ENCODE measurements around the gene AKAP1. TPM values are rescaled to one million over a fixed set of nuclear protein-coding genes. Genes with fewer than 3 reads are reported as not detected.

Gene AKAP1
- 6.9 and 21.4 TPM in 2 replicates for total RNA-seq (2014; rRNA removed; shearing (Covaris generic))

GRCh38 chr17:57084802-57085447 is at the start of gene AKAP1:
TSS of gene AKAP1 (plus strand) at chr17:57085246. CDS start at chr17:57105465, 20,219 bp downstream.
- DNase-seq (ENCODE audit: low read depth), result peak; percentile 90

- no peak for DNase-seq (ENCODE audit: low read depth)
These were observed 49.0 kb upstream of the AKAP1 start for GRCh38 chr17:57035971-57036481.

GRCh38 chr17:57037411-57037810 is 47.6 kb upstream of the AKAP1 start:
- no peak for DNase-seq (ENCODE audit: low read depth)

GRCh38 chr17:57038486-57038885 is 46.6 kb upstream of the AKAP1 start:
- DNase-seq (ENCODE audit: low read depth), result no peak

- no peak for DNase-seq (ENCODE audit: low read depth)
These were observed 44.5 kb upstream of the AKAP1 start for GRCh38 chr17:57040571-57040970.

GRCh38 chr17:57043276-57043675 is 41.8 kb upstream of the AKAP1 start:
- DNase-seq (ENCODE audit: low read depth), result no peak

- no peak for DNase-seq (ENCODE audit: low read depth)
These were observed 39.8 kb upstream of the AKAP1 start for GRCh38 chr17:57044976-57045867.

- no peak for DNase-seq (ENCODE audit: low read depth)
These were observed 39.0 kb upstream of the AKAP1 start for GRCh38 chr17:57045868-57046704.

GRCh38 chr17:57046749-57047148 is 38.3 kb upstream of the AKAP1 start:
- no peak for DNase-seq (ENCODE audit: low read depth)

GRCh38 chr17:57048096-57048495 is 37.0 kb upstream of the AKAP1 start:
- DNase-seq (ENCODE audit: low read depth), result no peak

- DNase-seq (ENCODE audit: low read depth), result no peak
These were observed 34.7 kb upstream of the AKAP1 start for GRCh38 chr17:57050306-57050705.

- DNase-seq (ENCODE audit: low read depth), result no peak
These were observed 33.1 kb upstream of the AKAP1 start for GRCh38 chr17:57051886-57052361.

- no peak for DNase-seq (ENCODE audit: low read depth)
These were observed 22.2 kb upstream of the AKAP1 start for GRCh38 chr17:57062865-57063264.

GRCh38 chr17:57067162-57067561 is 17.9 kb upstream of the AKAP1 start:
- no peak for DNase-seq (ENCODE audit: low read depth)

- no peak for DNase-seq (ENCODE audit: low read depth)
These were observed 17.3 kb upstream of the AKAP1 start for GRCh38 chr17:57067781-57068180.

GRCh38 chr17:57068222-57068658 is 16.8 kb upstream of the AKAP1 start:
- DNase-seq (ENCODE audit: low read depth), result no peak

- no peak for DNase-seq (ENCODE audit: low read depth)
These were observed 16.3 kb upstream of the AKAP1 start for GRCh38 chr17:57068707-57069106.

GRCh38 chr17:57071991-57072944 is 12.8 kb upstream of the AKAP1 start:
- no peak for DNase-seq (ENCODE audit: low read depth)

- DNase-seq (ENCODE audit: low read depth), result no peak
These were observed 11.4 kb upstream of the AKAP1 start for GRCh38 chr17:57073626-57074025.

- DNase-seq (ENCODE audit: low read depth), result no peak
These were observed 9.9 kb upstream of the AKAP1 start for GRCh38 chr17:57075193-57075592.

- DNase-seq (ENCODE audit: low read depth), result no peak
These were observed 9.3 kb upstream of the AKAP1 start for GRCh38 chr17:57075785-57076184.

Measured in M059J (cell line).